Cardiac muscle cell (in vitro differentiated cells and primary cell): Measurements from ENCODE around the gene ACTA1. TPM values are rescaled to one million over a fixed set of nuclear protein-coding genes. Genes with fewer than 3 reads are reported as not detected.
"Not testable (repeated sequence)": the region's sequence is repeated elsewhere in the genome, so short reads cannot be mapped to it uniquely, and the experiment has no call there.

ENCODE experiments used
- DNase-seq, 2 donors: peaks; one replicate each; pipeline versions ENCODE4 v3.0.0 to v3.0.0-alpha.2; 2010 to 2017; ENCODE audit warnings: low read depth in 1 of 2, low spot score in 1 of 2
- H3K27ac ChIP-seq: fragments of 200-600 bp; sonication (generic); 2 replicates; pipeline ENCODE4 v1.5.1; 2016
- H3K27me3 ChIP-seq: fragments of 200-600 bp; sonication (generic); 2 replicates; pipeline ENCODE4 v1.6.0; 2016; ENCODE audit warnings: control low read depth
- H3K36me3 ChIP-seq: fragments of 200-600 bp; sonication (generic); 2 replicates; pipeline ENCODE4 v1.5.1; 2016; ENCODE audit warnings: control low read depth
- H3K4me1 ChIP-seq: fragments of 200-600 bp; sonication (generic); 2 replicates; pipeline ENCODE4 v1.8.1; 2017; ENCODE audit warnings: low read depth, mild to moderate bottlenecking, mixed run types
- H3K4me3 ChIP-seq: fragments of 200-600 bp; sonication (generic); 2 replicates; pipeline ENCODE4 v1.5.1; 2016; ENCODE audit warnings: mild to moderate bottlenecking
- H3K9me3 ChIP-seq: fragments of 200-600 bp; sonication (generic); 2 replicates; pipeline ENCODE4 v1.5.1; 2017; ENCODE audit warnings: low read depth, mild to moderate bottlenecking, control low read depth
- CTCF ChIP-seq: IDR thresholded peaks from 2 replicates; pipeline ENCODE4 v1.5.1; 2012; ENCODE audit warnings: low read depth, mild to moderate bottlenecking, low read length
- polyA plus RNA-seq: library from polyadenylated mRNA; unstranded; fragments of >200 nt; fragmentation: Nextera tagmentation; extraction: Ambion mirVana; gene quantifications from 2 replicates; pipeline ENCODE4 v1.2.1, GENCODE V29; 2016
- total RNA-seq: library from RNA; depleted of rRNA; stranded (reverse); fragments of >200 nt; gene quantifications from 2 replicates; pipeline ENCODE4 v1.2.3, GENCODE V29; 2016

Gene ACTA1
- total and polyA plus RNA-seq, 2 experiments from 2014 or later, result 18.7 to 1,977 TPM

GRCh38 chr1:229408458-229409037 lies 25.3 kb downstream of the ACTA1 start:
- no peaks in the 10 kb centered on the region for H3K36me3 ChIP-seq
- peak; percentile 13 to 57 for DNase-seq
- H3K4me1 ChIP-seq, result peaks cover 12% of the 10 kb centered on the region
- H3K9me3 ChIP-seq, result no peaks in the 10 kb centered on the region
- peaks cover 31% of the 10 kb centered on the region for H3K27me3 ChIP-seq
- no peak overlapping the region for H3K27ac ChIP-seq
- no peak overlapping the region for H3K4me3 ChIP-seq
- TF ChIP-seq CTCF, result no peak

- Histone ChIP-seq H3K9me3 (no peaks in the 10 kb centered on the region), H3K4me1 (peaks cover 12% of the 10 kb centered on the region), H3K4me3 (peak overlapping the region; percentile 19), H3K36me3 (no peaks in the 10 kb centered on the region), H3K27me3 (peaks cover 31% of the 10 kb centered on the region), H3K27ac (no peak overlapping the region)
- no peak for TF ChIP-seq CTCF
- no peak for DNase-seq
These were observed 26.5 kb downstream of the ACTA1 start for GRCh38 chr1:229407206-229408026.

GRCh38 chr1:229406798-229407197 lies 27.1 kb downstream of the ACTA1 start:
- Histone ChIP-seq H3K4me1 (peaks cover 12% of the 10 kb centered on the region), H3K27me3 (peaks cover 31% of the 10 kb centered on the region), H3K36me3 (no peaks in the 10 kb centered on the region), H3K4me3 (peak overlapping the region; percentile 19), H3K27ac (no peak overlapping the region), H3K9me3 (no peaks in the 10 kb centered on the region)
- DNase-seq, result peak; percentile 7 to 60
- TF ChIP-seq CTCF, result no peak

- DNase-seq, result no peak
- Histone ChIP-seq H3K27ac (no peak overlapping the region), H3K27me3 (peaks cover 32% of the 10 kb centered on the region), H3K4me1 (no peaks in the 10 kb centered on the region), H3K4me3 (no peak overlapping the region), H3K9me3 (no peaks in the 10 kb centered on the region), H3K36me3 (no peaks in the 10 kb centered on the region)
- no peak for TF ChIP-seq CTCF
These were observed 30.3 kb downstream of the ACTA1 start for GRCh38 chr1:229403573-229403972.

- Histone ChIP-seq H3K27me3 (peaks cover 29% of the 10 kb centered on the region), H3K36me3 (no peaks in the 10 kb centered on the region), H3K27ac (no peak overlapping the region), H3K4me3 (no peak overlapping the region), H3K4me1 (no peaks in the 10 kb centered on the region), H3K9me3 (no peaks in the 10 kb centered on the region)
- no peak for DNase-seq
- TF ChIP-seq CTCF, result no peak
These were observed 30.9 kb downstream of the ACTA1 start for GRCh38 chr1:229402993-229403392.

- H3K27me3 ChIP-seq, result peaks cover 22% of the 10 kb centered on the region
- not testable (repeated sequence) for H3K4me1 ChIP-seq, H3K9me3 ChIP-seq, H3K4me3 ChIP-seq, H3K27ac ChIP-seq, DNase-seq, H3K36me3 ChIP-seq
These were observed 31.6 kb downstream of the ACTA1 start for GRCh38 chr1:229402329-229402728.
